Measurements from ENCODE around the gene EPHA4.

Gene EPHA4

DNA sequence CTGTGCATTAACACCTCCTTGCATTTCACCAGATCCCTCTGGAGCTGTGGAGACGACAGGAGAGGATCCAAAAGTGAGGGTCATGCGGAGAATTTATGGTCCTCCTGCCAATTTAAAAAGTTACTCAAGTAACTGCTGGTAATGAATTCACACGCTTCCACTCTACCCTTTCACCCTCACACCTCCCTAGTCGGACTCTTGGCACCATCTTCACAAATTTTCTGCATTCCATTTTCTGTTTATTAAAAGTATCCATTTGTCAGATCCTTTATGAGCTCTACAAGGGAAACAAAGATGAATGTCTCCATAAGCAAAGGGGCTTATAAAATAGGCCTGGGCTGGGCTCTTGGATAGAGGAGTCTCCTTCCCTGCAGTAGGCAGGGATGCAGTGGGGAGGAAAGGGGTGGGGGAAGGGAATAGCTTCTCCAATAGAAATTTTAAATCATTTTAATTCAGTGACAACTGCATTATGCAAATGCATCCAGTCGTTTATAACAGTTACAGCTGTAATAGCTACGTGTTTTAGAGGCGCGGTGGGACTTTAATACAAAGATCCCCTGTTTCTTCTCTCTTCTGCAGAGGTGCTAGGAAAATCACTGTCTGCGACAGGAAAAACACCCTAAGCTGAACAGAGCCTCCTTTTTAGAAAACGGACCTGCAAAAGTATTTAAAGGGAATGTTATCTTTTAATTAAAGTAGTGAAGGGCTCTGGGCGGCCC lies 132.2 kb downstream of the EPHA4 start:
- DNase-seq (ENCODE audit: low spot score) = no peak

DNA sequence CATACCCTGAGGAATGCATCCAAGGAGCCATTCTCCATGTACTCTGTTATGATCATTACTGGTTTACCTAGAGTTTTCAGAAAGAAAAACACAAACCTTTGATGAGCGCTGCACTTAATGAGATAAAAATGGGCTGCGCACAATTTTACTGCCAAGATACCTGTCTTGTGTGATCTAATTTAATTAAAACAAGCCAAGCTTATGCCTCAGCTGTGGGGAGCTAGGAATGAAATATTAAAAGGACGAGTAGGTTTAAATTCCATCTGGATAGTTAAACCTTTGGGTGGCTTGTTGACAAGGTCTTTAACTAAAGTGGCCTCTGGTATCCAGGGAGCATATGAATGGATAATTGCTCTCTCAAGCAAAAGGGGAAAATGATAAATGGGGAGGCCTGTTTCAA lies 135.0 kb downstream of the EPHA4 start:
- no peak for DNase-seq (ENCODE audit: low spot score)

DNA sequence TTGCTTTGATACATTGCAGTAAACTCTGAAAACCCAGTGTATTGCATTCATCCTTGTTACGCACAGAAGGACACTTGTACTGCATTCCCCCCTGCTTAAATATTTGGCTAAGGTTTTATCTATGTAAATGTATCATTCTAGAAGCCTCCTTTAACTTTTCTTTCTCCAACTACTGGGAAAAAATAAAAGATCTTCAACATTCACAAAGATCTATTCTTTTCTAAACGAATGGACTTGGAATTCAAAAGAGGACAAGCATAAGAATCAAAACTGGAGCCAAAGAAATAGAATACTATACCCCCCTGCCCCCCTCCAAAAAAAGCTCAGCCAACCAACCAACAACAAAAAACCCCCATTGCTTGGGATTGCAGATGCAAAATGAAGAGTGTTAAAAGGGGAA lies 136.9 kb downstream of the EPHA4 start:
- DNase-seq (ENCODE audit: low spot score) = peak; percentile 12

DNA sequence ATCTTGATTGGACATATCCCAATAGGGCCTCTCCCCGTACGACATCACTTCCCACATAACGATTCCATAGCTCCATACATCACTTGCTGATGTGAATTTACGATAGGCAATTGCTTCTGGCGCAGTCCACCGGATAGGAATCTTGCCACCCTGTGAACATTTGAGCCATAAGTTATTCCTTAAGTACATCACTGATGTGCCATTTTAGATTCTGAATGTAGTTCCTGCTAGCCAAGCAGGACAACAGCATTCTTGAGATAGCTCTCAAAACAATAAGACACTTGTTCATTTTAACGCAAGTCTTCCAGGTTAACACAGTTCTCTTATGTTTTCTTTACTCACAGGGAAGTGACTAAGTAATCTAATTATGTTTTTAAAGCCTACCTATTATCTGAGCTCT lies 138.0 kb downstream of the EPHA4 start:
- peak; percentile 73 for DNase-seq (ENCODE audit: low spot score)

DNA sequence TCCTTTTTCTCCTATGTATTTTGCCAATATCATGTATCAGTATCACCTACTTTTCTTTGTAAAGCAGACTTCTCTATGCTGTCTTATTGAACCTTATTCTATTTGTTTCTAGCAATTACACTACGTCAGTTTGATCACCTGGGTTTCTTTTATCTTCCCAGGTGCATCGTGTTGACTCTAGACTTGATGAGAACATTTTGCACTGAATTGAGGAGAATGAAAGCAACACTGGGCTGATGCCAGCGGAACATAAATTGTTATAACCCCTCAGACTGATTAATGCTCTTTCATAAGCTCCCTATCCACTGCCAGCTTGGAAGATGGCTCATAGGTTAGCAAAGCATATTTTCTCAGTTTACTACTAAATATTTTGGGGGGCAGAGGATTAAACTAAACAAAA lies 140.6 kb downstream of the EPHA4 start:
- DNase-seq (ENCODE audit: low spot score) = no peak

DNA sequence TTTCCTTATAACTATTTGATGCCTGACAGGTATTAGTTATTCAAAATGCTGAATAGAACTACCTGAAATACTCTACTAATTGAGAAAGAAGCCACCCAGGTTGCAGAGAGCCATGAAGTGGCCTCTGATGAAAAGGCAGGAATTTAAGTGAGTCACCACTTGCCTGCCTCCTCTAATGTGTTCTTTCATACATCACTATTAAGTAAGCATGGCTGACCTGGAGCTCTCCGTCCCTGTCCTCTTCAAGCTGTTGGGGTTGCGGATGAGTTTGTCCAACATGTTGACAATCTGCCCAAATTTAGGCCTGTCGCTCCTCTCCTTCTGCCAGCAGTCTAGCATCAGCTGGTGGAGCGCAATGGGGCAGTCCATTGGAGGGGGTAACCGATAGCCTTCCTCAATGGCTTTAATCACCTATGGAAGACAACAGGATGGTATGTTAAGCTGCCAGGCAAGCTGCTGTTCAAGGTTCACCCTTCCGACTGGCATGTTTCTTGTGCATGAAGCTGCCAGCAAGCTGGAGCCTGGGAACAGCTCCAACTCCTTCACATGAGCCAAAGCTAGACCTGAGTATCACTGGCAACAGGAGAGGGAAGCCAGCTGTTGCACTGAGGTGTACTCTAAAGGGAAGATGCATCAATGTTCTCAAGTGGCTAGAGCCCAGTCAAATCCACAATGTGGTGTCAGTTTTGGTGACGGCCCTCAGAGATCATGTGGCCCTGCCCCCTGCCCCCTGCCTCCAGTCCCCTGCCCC lies 142.2 kb downstream of the EPHA4 start:
- no peak for DNase-seq (ENCODE audit: low spot score)

DNA sequence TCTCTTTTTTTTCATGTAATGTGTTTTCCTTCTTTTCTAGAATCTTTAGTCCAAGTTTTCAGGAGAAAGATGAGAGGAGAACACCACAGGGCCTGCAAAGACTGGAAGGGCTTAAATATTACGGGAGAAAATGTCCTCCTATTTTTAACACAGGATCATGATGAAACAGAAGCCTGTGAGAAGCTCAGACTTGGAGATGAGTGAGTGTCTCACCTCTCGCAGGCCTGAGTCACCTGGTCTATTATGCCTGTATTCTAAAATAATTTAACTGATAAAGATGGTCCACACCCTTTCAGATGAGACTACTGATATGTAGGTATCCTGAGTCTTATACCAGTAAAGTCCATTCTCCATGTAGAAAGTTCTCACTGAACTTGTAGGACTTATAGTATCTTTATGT lies 143.2 kb downstream of the EPHA4 start:
- DNase-seq (ENCODE audit: low spot score) = no peak

DNA sequence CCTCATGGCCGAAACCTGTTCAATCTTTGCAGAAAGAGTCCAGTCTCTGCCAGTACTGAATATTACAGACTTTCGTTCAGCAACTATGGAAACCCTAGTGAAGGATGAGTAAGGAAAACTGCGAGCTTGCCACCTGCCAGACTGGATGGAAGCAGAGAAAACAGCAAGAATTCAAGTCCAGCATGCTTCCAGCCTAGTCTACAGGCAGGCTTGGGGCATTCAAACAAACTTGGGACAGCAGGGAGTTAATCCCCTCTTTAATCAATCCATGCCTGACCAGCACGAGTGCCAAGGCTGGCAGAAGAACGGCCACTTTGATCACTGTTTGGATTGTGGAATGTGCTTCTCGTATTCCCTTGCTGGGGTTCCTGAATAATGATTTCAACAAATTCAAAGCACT lies 145.2 kb downstream of the EPHA4 start:
- no peak for DNase-seq (ENCODE audit: low spot score)

DNA sequence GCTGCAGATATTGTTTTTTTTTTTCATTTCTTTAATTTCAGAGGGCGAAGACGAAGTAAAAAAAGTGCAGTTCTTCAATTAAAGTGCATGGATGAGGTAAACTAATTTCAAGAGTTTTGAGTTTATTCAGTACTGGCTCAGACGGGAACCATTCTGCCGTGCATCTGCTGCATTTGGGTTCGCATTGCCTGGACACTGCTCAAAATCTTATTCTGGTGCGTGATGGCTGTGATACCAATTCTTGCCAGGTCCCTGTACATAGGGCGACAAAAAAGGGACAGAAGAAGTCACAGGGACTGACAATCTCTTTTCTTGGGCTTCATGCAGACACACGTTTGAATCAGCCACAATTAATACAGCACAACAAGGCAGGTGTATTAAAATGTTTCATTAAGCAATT lies 146.2 kb downstream of the EPHA4 start:
- DNase-seq (ENCODE audit: low spot score) = no peak

DNA sequence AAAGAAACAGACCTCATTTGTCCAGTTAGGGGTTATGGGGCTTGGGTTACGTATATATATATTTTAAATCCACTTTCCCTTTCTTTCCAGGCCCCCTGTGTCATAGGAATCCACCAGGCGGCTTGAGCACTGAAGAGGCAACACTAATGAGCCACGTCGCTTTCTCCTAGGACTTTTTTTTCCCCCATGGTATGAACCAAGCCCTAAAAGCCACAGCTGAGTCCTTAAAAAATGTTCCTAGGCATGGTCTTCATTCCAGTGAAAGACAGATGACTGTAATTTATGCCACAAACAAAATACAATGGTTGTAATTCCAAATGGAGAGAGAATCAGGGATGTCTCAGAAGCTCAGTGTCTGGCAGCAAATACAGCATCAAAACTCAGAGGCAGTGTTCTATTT lies 146.8 kb downstream of the EPHA4 start:
- DNase-seq (ENCODE audit: low spot score) = no peak

DNA sequence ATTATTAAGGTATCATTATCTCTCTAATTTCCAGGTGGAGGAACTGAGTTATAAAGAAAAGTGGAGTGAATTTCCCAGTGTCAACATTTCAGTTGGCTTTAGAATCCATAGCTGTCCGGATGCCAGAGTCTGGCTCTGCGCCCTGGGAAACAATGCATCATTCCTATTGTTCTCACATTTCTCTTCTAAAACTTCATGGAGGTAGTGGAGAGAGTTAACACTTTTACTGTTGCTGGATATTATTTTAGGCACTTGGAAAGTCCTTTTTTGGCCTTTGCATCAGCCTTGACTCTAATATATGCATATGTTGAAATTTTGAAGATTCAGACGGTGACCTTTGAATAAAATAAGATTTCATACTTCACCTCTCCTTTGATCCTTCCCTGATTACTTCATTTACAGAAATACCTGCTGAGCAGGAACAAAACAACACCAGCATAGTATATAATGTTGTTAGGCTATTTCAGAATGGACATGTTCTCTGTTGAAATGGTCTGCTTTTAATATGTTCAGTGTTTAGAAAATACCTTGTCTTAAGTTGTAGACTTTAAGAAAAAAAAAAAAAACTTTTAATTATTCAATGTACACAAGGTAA lies 148.8 kb downstream of the EPHA4 start:
- DNase-seq (ENCODE audit: low spot score) = no peak

DNA sequence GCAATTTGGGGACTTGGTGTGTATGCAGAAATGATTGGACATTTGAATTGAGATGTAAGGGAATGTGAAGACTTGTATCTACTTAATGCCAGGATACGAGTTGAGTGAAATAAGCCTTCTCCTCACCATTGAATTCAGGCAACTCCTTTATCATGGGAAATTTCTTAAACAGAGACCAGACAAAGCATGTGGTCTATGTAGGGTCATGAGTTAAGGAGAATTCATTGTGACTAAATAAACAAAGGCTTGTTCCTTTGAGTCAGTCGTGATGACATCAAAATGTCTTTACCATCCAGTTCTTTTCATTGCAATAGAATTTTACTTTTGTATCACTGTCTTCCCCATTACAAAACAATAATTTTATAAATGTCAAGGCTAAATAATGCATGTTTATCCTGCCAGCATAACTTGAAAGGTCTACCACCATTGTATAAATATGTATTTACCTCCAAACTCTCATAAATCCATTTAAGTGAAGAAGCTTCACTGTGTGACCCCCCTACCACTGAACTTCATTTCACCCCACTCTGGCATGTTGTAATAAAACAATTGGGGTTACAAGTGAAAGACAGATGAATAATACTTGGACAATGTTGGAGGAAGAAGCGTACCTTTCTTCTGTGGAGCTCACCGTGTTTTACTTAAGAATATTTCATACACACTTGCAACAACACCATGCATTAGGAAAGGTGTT lies 149.4 kb downstream of the EPHA4 start:
- no peak for DNase-seq (ENCODE audit: low spot score)

DNA sequence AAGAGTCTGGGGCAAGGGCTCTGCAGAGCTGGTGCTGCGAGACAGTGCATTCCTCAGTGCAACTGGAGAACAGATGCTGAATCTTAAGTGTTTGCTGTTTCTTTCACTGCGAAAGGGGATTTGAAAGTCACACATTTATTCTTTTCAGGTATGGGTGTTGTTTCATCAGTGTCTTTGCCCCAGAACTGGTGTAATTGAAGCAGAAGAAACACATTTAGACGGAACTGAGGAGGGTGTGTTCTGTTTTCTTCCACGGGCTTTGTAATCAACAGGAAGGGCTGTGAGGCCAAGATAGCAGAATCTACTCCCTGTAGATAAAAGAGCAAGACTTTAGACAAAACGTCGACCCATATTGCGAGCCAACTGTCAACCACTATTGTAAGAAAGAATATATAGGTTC lies 151.9 kb downstream of the EPHA4 start:
- DNase-seq (ENCODE audit: low spot score) = no peak

DNA sequence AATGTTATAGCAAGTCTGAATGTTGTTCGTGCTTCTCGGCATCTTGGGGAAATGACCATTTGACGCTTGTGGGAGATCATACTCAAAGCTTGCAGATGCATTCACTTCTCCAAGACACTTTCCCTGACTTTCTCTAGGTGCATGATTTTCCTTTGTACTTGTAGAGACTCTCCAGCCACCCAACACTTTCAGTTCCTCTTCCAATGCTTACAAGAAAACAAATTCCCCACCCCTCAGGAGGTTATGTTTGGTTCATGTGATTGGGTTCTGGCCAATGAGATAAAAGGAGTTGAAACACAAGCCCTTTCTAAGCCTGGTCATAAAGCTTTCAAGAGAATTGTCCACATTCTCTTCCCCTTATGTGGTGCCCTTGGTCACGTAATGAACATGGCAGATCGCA lies 156.3 kb downstream of the EPHA4 start:
- DNase-seq (ENCODE audit: low spot score) = no peak

DNA sequence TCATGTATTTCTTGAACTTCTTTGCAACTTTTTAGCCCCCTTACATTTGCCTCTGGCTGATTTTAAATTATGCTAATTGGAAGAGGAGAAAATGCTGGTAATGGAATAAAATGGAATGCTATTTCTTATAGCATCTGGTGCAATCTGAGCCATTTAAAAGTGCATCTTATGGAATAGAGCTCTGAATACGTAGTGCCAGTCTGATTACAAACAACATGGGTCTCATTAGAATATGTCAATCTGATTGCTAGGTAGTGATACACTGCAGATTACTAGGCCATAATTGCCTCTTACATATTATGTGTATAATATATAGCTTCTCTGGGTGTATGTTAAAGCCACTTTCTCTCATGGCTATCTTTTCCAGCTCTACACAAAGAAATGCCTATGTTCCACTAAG lies 159.1 kb downstream of the EPHA4 start:
- no peak for DNase-seq (ENCODE audit: low spot score)

DNA sequence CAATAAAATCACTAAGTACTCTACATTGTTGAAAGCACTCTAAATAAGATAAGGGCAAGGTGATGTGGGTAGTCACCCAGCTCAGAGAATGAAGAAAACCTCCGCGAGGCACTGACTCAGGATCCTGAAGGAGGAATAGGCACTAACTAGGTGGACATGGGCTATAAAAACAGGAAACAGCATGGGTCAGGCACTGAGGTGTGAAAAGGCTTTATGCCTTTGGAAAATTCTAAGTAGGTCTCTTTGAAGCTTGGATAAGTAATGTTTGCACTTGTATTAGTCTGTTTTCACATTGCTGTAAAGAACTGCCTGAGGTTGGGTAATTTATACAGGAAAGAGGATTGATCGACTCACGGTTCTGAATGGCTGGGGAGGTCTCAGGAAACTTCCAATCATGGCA lies 161.6 kb downstream of the EPHA4 start:
- DNase-seq (ENCODE audit: low spot score) = no peak

DNA sequence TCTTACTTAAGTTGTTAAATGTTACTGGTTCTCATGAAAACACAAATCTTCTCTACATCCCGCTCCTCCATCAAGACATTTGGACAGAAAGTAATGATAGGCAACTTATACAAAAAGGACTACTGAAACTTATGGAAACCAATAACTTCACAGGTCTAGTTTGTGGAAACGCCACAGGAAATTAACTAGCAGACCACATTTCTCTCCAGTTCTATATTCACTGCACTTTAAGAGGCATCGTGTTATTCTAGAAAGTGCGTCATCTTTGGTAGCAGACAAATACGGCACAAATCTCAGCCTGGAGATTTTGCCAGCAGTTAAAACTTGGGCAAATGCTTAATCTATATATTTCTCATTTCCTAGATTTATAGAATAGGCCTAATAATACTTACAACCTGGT lies 164.3 kb downstream of the EPHA4 start:
- no peak for DNase-seq (ENCODE audit: low spot score)

DNA sequence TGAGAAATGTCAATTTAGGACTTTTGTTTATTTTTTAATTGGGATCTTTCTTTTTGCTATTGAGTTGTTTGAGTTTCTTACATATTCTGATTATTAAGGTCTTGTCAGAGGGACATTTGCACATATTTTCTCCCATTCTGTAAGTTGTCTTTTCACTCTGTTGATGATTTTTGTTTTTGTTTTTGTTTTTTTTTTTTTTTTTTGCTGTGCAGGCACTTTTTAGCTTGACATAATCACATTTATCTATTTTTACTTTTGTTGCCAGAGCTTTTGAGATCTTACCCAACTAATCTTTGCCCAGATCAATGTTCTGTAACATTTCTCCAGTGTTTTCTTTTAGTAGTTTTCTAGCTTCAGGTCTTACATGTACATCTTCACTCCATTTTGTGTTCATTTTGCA lies 166.6 kb downstream of the EPHA4 start:
- DNase-seq (ENCODE audit: low spot score) = no peak

DNA sequence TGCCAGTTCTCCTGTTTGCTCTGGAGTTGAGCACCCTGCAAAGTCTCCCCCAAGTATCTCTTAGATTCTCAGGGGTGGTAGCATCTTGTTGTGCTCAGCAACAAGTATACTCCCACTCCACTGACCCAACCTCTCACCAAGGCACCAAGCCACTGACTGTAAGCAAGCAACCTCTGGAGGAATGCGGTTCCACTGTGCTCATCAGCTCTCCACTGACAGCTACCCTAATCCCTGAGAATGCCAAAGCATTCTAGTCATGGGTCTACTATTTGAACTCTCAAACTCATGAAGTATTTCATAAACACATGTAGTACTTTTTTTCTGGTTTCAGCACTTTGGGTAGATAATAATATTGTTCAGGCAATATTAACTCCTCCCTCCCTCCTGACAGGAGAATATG lies 170.0 kb downstream of the EPHA4 start:
- DNase-seq (ENCODE audit: low spot score) = no peak

DNA sequence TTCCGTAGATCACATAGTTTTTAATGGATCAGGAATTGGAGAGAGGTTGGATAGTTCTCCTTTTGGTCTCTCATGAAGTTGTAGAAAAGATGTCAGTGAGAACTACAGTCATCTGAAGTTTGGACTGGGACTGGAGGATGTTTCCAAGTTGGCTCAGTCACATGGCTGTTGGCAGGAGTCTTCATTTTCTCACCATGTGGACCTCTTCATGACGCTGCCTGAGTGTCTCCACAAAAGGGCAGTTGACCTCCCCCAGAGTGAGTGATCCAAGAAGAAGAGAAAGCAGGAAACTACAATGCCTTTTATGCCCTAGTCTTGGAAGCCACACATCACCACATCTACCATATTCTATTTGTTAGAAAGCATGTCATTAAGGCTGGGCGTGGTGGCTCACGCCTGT lies 171.7 kb downstream of the EPHA4 start:
- no peak for DNase-seq (ENCODE audit: low spot score)

DNA sequence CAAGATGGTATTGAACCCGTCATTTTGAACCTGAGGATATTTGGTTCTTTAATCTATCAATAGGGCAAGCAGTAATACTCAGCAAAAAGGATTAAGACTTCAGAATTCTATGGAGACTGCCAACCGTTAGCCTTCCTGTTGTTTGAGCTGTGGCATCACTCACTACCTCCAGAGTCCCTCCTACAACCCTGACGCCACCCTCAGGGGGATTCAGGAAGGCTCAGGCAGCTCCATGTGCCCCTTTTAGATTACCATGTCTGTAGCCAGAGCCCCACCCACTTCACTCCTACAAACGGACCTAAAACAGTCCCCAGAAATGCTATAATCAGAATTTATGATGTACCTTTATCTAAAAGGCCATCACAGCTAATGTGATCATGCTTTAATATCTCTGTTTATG lies 172.9 kb downstream of the EPHA4 start:
- DNase-seq (ENCODE audit: low spot score) = no peak

DNA sequence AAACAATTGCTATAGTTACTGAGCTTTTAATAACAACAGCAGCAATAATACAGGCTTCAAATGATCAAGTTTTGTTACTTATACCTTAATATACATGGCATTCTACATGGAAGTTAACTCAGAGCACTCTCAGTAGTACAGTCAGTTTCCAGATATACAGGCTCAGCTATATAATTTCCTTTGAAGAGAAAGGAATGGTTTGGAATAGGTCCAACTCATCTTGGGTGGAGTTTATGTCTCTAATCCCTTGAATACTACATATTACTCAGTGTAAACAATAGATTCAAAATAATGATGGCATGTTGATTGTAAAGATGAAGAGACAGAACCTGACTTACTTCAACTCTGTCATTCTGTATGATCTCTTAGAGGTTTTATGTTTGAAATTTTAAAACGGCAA lies 174.9 kb downstream of the EPHA4 start:
- no peak for DNase-seq (ENCODE audit: low spot score)

Data from COLO829 (cell line).